ENCODE measurements around the gene F5.

GRCh38 chr1:169618367-169618766 is 32.1 kb upstream of the F5 start:
- TF ChIP-seq, protein P1, sequence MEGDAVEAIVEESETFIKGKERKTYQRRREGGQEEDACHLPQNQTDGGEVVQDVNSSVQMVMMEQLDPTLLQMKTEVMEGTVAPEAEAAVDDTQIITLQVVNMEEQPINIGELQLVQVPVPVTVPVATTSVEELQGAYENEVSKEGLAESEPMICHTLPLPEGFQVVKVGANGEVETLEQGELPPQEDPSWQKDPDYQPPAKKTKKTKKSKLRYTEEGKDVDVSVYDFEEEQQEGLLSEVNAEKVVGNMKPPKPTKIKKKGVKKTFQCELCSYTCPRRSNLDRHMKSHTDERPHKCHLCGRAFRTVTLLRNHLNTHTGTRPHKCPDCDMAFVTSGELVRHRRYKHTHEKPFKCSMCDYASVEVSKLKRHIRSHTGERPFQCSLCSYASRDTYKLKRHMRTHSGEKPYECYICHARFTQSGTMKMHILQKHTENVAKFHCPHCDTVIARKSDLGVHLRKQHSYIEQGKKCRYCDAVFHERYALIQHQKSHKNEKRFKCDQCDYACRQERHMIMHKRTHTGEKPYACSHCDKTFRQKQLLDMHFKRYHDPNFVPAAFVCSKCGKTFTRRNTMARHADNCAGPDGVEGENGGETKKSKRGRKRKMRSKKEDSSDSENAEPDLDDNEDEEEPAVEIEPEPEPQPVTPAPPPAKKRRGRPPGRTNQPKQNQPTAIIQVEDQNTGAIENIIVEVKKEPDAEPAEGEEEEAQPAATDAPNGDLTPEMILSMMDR (IDR thresholded peaks at IDR 0.05; ENCODE audit: insufficient read depth, low read length, poor library complexity, severe bottlenecking), result no peak
- TF ChIP-seq EZH2phosphoT487 (conservative IDR thresholded peaks at IDR 0.05; ENCODE audit: low read length), result no peak
